Uterus (tissue), 4 donors: ENCODE data around the gene ADK. TPM values are rescaled to one million over a fixed set of nuclear protein-coding genes. Genes with fewer than 3 reads are reported as not detected.

Experiments used
- DNase-seq, 2 donors: peaks; one replicate each; pipeline ENCODE4 v3.0.0-alpha.2; 2019 to 2020
- H3K27ac ChIP-seq, 2 donors: fragments of 200-600 bp; sonication (generic); 1 replicate in 1 of 2; 2 replicates in 1 of 2; pipeline ENCODE4 v1.5.1; 2016 to 2018
- H3K27me3 ChIP-seq, 2 donors: fragments of 200-600 bp; sonication (generic); one replicate each; pipeline ENCODE4 v1.5.1; 2018 to 2019; ENCODE audit warnings: control low read depth in 1 of 2
- H3K36me3 ChIP-seq, 2 donors: fragments of 200-600 bp; sonication (generic); one replicate each; pipeline ENCODE4 v1.5.1; 2019; ENCODE audit warnings: control low read depth in 1 of 2
- H3K4me1 ChIP-seq, 2 donors: fragments of 200-600 bp; sonication (generic); one replicate each; pipeline ENCODE4 v1.5.1; 2018 to 2019; ENCODE audit warnings: control low read depth in 1 of 2
- H3K4me3 ChIP-seq, 2 donors: fragments of 200-600 bp; sonication (generic); 1 replicate in 1 of 2; 2 replicates in 1 of 2; pipeline ENCODE4 v1.5.1; 2018 to 2019; ENCODE audit warnings: mild to moderate bottlenecking in 1 of 2
- H3K9me3 ChIP-seq, 2 donors: fragments of 200-600 bp; sonication (generic); one replicate each; pipeline ENCODE4 v1.5.1; 2019; ENCODE audit warnings: control low read depth in 1 of 2
- CTCF ChIP-seq, 4 experiments: fragments of 200-600 bp in 2 of 4; fragments of 450-650 bp in 2 of 4; sonication (generic) in 2 of 4; IDR thresholded peaks; one replicate each; pipeline ENCODE4 v1.5.1; 2016 to 2019; ENCODE audit warnings: antibody characterized with exemption in 4 of 4, mild to moderate bottlenecking in 2 of 4, moderate library complexity in 1 of 4
- POLR2A ChIP-seq, 2 donors: fragments of 450-650 bp; IDR thresholded peaks; one replicate each; pipeline ENCODE4 v1.6.1; 2016; ENCODE audit warnings: antibody characterized with exemption in 2 of 2, mild to moderate bottlenecking in 1 of 2, moderate library complexity in 1 of 2
- intact Hi-C: fragments of 100-400 bp; cut with DNase I; formaldehyde crosslinking; loops from one replicate; pipeline ENCODE4 v1.15.1; 2023; ENCODE audit warnings: low total_unique reads
- total RNA-seq, 4 donors: library from RNA; depleted of rRNA in 3 of 4; stranded (reverse); fragments of >200 nt in 3 of 4; gene quantifications; one replicate each; pipeline versions ENCODE4 v1.1.0 to v1.2.4, GENCODE V29; 2014 to 2023
- donor health status: DM: yes; HTN: yes; CAD: no.

The ADK gene
- total RNA-seq, 4 donors from 2014 or later, result 12.6 to 41.1 (median 19.0) TPM

- no peak for TF ChIP-seq POLR2A (IDR thresholded peaks at IDR 0.05)
- no peak for TF ChIP-seq CTCF (IDR thresholded peaks at IDR 0.05)
- H3K9me3 ChIP-seq, result peaks cover 0 to 25% of the 10 kb centered on the region in 2 donors
- no peak overlapping the region for H3K27ac ChIP-seq
- no peak overlapping the region for H3K4me3 ChIP-seq
- H3K4me1 ChIP-seq, result no peaks in the 10 kb centered on the region
- no peaks in the 10 kb centered on the region for H3K36me3 ChIP-seq
- no peak for DNase-seq
- intact Hi-C loops, result no loop called here
- H3K27me3 ChIP-seq, result no peaks in the 10 kb centered on the region
Observed at GRCh38 chr10:74365109-74365508, 214.1 kb downstream of the ADK start.

GRCh38 chr10:74371696-74372095 is 220.7 kb downstream of the ADK start:
- no peak overlapping the region for H3K4me3 ChIP-seq
- intact Hi-C loops, result no loop called here
- TF ChIP-seq CTCF (IDR thresholded peaks at IDR 0.05), result no peak
- no peak for TF ChIP-seq POLR2A (IDR thresholded peaks at IDR 0.05)

GRCh38 chr10:74373059-74373458 is 222.0 kb downstream of the ADK start:
- Histone ChIP-seq H3K27ac (no peak overlapping the region), H3K36me3 (no peaks in the 10 kb centered on the region), H3K9me3 (no peaks in the 10 kb centered on the region), H3K27me3 (no peaks in the 10 kb centered on the region), H3K4me3 (no peak overlapping the region), H3K4me1 (no peaks in the 10 kb centered on the region)
- intact Hi-C loops, result no loop called here
- TF ChIP-seq CTCF (IDR thresholded peaks at IDR 0.05), result no peak
- no peak for TF ChIP-seq POLR2A (IDR thresholded peaks at IDR 0.05)
- DNase-seq, result no peak

More at GRCh38 chr10:74371696-74372095, 220.7 kb downstream of the ADK start:
- no peaks in the 10 kb centered on the region for H3K4me1 ChIP-seq
- H3K27me3 ChIP-seq, result no peaks in the 10 kb centered on the region
- no peaks in the 10 kb centered on the region for H3K36me3 ChIP-seq
- H3K27ac ChIP-seq, result no peak overlapping the region
- no peaks in the 10 kb centered on the region for H3K9me3 ChIP-seq
- no peak for DNase-seq

- Histone ChIP-seq H3K9me3 (no peaks in the 10 kb centered on the region), H3K27me3 (no peaks in the 10 kb centered on the region), H3K4me3 (no peak overlapping the region), H3K36me3 (no peaks in the 10 kb centered on the region), H3K27ac (no peak overlapping the region), H3K4me1 (no peaks in the 10 kb centered on the region)
- TF ChIP-seq POLR2A (IDR thresholded peaks at IDR 0.05) (no peak), CTCF (IDR thresholded peaks at IDR 0.05) (no peak)
- no peak for DNase-seq
- intact Hi-C loops, result no loop called here
Observed at GRCh38 chr10:74377476-74377875, 226.5 kb downstream of the ADK start.

GRCh38 chr10:74379474-74379873 is 228.5 kb downstream of the ADK start:
- no peaks in the 10 kb centered on the region for H3K9me3 ChIP-seq
- no peak overlapping the region for H3K27ac ChIP-seq
- intact Hi-C loops, result no loop called here
- no peaks in the 10 kb centered on the region for H3K4me1 ChIP-seq
- no peak overlapping the region for H3K4me3 ChIP-seq
- no peaks in the 10 kb centered on the region for H3K27me3 ChIP-seq
- no peak for TF ChIP-seq CTCF (IDR thresholded peaks at IDR 0.05)
- no peak for DNase-seq
- H3K36me3 ChIP-seq, result no peaks in the 10 kb centered on the region
